HG02870 (cell line): ENCODE results near the gene TMEM115.

Source experiments
- ATAC-seq: cut with Tn5 transposase; IDR thresholded peaks from one replicate; pipeline ENCODE4 v1.9.1; 2021; ENCODE audit warnings: mild to moderate bottlenecking, moderate library complexity; ENCODE audit not compliant: unreplicated experiment

Gene TMEM115, protein sequence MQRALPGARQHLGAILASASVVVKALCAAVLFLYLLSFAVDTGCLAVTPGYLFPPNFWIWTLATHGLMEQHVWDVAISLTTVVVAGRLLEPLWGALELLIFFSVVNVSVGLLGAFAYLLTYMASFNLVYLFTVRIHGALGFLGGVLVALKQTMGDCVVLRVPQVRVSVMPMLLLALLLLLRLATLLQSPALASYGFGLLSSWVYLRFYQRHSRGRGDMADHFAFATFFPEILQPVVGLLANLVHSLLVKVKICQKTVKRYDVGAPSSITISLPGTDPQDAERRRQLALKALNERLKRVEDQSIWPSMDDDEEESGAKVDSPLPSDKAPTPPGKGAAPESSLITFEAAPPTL

DNA sequence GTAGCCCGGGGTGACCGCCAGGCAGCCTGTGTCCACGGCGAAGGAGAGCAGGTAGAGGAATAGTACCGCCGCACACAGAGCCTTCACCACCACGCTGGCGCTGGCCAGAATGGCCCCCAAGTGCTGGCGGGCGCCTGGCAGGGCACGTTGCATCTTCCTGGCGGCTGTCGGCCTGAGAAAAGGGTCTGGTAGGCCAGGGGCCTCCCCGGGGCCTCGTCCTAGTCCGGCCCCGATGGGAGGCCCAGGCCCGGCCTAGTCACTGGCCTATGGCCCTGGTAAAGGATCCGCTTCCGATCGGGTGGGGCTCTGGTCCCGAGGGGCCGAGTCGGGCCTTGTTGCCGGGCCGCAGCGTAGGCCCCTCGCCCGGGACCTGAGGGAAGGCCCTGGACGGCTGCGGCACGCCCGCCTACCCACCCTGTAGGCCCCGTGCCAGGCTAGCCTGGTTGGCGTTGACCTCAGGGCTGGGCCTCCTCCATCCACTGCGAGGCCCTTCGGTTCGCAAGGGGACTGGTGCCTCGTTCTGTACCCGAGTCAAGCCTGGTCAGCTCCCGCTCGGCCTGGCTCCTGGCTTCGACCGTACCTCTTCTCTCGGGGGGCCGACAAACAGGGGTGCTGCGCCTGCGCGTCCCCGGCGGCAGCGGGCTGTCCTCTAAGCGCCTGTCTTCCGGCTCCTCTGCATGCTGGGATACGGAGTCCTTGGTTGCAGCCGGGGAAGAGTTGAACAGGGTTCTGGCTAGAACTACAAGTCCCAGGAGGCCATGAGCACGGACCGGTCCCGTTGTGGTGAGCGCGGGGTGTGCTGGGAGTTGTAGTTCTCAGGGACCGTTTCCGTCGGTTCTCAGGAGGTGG lies at the start of gene TMEM115:
TMEM115 (minus strand) TSS at position 611 of the 849 bp plus-strand sequence; CDS start at position 153, 458 bp downstream.
- peak; percentile 99 for ATAC-seq

DNA sequence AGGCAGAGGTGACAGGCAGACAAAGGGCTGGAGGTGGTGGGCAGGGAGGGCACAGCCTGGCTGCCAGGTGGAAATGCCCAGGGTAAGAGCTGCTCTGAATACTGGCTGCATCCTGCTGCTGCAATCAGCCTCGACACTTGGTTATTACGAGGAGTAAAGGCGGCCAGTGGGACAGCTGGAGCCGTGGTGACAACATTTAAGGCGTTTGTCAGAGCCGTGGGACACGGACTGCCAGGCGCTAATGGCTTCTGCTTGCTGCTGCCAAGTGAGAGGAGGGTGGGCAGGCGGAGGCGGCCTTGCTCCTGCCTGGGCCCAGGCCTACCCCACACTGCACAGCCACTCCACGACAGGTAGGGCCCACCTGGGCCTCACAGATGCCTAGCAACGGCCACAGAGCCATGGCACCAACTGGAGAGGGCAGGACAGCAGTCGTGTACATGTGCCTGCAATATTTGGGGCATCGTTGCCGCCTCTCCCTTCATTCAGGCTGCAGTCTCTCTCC lies 49.2 kb upstream of the TMEM115 start:
- ATAC-seq = no peak

DNA sequence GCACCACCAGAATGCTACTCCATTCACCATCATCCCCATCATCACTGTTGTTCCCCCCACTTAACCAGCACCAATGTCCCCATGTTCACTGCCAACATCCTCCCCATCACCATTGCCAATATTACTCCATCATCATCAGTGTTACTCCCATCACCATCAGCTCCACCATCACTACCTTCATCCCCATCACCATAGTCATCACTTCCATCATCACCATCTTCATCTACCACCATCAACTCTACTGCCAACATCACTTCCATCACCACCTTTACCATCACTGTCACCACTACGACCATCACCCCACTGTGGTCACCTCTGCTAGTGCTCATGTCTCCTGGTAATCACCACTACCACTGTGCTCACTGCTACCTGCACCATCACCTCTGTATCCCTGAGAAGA lies 47.2 kb upstream of the TMEM115 start:
- ATAC-seq = no peak

DNA sequence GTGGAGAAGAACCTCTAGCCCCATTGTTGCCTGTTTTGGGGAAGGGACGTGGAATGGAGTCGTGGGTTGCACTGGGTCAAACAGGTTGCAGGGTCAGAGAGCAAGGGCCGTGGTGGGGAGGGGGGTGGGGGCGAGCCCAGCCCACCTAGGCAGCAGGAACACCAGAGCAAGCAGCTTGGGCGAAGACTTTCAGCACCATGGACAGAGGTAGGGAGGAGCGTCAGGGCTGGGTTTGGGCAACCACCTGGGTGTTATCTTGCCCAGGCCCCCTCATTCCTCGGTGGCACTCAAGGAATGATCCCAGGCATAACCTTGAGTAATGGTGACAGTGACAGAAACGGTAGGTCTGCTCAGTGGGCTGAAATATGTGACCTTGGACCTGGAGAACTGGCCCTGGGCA lies 45.9 kb upstream of the TMEM115 start:
- ATAC-seq = no peak

DNA sequence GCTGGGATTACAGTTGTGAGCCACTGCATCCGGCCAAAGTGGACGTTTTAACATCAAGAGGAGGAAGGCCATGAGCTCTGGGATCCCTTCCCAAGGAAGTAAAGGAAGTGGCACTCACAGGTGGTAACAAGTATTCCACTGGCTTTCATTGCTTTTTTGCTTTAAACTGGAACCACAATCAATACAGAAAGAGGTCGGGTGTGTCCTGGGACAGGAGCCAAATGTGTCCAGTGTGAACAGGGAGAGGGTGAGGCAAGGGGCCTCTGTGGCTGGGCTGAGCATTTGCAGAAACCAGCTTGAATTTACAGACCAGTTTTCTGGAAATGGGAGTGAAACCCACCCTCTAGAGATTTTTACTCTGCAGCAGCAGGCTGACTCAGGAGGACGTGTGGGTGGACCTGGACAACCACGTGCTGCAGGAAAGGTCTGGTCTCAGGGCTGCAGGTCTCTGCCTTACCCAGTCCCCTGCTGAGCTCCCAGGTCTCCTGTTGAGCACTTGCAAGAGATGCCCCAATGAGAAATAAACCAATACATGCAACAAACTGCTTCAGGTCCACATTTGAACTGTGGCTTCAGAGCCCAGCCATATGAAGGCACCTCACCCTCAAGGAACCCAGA lies 42.8 kb upstream of the TMEM115 start:
- no peak for ATAC-seq

DNA sequence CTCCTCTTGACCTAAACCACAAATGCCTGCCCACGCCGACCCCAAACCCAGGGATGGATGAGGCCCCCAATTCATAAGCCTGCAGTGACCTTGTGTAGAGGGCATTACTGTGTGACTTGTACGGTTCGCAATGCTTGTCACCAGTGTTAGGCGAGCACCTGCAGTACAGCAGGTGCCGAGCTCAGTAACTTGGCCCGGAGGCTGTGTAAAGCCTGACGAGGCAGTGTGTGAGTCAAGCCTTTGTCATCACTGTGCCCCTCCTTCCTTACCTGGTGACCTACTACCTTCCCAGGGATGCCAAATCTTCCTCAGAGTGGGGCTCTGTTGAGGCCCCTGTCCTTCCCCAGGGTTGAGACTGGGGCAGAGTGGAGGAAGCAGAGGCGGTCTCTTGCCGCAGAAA lies 37.2 kb upstream of the TMEM115 start:
- no peak for ATAC-seq

DNA sequence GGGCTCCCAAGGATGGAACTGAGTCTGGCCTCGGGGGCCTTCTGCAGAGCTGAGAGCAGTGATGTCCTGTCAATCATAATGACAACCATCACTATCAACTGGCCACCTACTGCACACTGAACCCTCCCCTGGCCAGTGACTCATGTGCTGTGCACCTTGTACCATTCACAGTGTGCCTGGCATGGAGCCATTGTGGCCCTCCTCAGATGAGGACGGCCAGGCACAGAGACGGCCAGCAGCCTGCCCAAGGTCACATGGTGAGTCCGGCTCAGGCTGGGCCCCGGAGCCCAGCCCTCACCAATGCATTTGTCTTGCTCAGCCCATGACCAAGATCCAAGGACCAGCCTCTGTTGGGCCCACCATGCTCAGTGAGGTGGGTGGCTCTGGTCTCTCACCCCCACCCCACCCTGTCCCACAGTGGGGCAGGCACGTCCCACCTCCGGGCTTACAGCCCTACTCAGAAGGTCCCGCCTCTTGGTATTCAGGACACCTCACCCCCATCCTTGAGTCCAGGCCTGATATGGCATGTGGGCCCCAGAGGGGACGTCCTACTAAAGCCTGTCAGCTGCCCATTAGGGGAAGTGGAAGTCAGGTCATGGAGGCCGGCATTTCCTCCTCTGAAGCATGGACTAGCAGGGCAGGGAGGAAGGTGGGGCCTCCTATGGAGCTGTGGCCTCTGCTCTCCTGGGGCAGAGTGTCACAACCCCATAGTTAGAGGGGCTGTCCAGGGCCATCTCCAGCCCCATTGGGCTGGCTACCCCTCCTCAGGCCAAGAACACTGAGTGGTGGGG lies 35.9 kb upstream of the TMEM115 start:
- ATAC-seq = no peak

DNA sequence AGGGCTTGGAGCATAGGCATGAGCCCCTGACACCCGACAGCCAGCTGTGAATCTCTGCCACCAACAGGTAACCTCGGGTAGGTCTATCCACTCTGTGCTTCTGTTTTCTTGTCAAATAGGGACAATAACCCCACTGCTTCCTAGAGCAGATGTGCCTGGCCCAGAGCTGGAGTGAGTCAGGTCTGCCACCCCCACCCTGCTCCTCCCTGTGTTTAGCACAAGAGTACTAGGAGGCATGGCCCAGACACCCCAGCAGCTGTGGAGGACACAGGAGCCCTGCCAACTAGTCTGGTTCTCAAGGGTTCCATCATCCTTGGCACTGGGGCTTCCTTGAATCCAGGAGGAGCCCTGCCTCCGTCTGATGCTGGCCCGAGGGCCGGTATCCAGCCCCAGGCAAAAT lies 33.7 kb upstream of the TMEM115 start:
- no peak for ATAC-seq

DNA sequence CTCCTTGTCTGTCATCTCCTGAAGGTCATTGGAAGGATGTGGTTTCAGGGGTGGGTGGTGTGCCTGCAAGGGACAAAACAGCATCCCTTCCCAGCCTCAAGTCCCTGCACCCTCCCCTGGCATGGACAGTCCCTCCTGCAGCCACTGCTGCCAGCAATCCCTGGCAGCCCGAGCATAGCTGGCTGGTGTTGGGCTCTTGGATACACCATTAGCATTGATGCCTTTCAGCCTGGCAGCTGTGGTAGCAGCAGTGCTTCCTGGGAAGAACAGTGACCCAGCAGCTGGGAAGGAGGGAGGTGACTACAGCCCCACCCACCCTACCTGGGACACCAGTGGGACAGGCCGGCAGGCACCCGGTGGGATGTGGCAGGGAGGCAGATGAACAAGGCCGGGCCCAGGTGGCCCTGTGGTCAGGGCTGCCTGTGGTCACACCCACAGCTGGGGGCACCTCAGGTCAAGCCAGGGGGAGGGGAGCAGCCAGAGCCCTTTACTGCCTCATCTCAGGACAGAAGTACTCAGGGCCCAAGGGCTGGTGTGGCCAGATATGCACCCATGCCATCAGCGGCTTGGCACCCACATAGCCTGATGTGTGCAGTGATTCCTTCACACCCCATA lies 32.9 kb upstream of the TMEM115 start:
- ATAC-seq = no peak

DNA sequence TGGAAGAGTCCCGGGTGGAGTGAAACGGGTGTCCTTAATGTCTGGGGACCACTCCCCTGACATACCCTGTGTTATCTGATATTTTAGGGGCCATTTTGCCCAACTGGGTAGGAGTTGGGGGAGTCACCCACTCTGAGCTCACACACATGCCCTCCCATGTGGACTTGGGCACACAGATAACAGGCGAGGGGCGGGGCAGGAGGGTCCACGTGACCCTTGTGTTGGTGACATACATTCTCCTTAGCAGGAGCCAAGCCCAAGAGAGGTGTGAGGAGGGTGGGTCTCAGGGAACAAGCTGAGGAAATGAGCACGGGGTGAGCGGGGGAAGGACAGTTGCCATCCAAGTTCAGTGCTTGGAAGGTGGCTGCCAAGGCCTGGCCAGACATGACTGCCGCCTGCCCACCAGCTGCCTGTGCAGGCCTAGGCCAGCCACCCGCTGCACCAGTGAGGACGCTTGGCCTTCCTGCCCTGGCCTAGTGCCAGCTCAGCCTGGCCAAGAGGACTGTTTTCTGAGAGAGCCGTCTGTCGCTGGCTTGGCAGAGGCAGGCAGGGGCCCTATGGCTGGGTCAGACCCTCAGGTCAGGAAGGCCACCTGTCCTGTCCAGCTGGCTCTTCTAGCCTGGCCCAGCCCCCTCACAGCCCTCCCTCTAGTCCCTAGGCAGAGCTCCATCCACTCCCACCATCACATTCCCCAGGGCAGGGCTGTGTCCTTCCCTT lies 31.3 kb upstream of the TMEM115 start:
- no peak for ATAC-seq

DNA sequence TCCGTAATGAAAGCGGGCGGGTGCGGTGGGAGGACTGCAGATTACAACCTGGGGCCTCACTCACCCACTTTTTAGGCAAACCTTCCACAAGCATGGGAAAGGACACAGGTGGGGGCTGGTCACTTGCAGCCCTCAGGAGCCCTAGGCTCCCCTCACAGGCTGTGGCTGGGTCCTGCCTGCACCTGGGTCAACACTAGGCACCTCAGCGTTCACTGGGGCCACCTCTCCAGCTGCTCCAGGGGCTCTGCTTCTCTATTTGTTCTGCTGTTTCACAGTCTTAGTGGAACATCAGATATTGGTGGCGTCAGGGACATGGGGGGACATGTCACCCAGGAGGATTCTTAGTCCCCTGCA lies 30.1 kb upstream of the TMEM115 start:
- no peak for ATAC-seq

DNA sequence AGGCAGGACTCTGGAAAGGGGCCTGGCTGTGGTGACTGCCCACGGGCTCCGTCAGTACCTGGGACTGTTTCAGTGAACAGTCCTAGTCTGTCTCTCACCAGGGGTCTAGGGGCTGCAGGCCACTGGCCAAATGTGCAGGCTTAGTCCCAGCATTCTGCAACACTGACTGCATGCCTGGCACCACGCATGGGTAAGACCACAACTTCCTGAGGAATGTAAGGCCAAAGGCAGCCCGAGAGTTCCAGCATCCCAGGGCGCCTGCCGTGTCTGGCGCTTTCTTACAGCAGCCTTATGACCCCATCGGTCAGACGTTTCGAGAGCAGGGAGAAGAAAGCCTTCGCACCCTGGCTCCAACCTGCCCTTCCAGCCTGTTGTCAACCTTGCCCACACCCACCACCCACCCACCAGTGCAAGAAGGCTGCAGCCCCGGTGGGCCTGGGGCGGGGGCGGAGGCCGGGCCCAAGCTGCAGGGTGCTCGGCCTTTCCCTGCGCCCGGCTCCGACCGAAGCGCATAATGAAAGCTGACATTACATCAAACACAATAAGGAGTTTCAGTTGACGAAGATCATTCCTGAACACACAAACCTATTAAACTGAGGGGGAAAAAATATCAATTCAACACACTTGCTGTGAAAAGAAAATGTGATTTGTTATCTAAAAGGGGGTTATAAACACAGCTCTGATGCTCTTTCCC lies 29.5 kb upstream of the TMEM115 start:
- no peak for ATAC-seq

DNA sequence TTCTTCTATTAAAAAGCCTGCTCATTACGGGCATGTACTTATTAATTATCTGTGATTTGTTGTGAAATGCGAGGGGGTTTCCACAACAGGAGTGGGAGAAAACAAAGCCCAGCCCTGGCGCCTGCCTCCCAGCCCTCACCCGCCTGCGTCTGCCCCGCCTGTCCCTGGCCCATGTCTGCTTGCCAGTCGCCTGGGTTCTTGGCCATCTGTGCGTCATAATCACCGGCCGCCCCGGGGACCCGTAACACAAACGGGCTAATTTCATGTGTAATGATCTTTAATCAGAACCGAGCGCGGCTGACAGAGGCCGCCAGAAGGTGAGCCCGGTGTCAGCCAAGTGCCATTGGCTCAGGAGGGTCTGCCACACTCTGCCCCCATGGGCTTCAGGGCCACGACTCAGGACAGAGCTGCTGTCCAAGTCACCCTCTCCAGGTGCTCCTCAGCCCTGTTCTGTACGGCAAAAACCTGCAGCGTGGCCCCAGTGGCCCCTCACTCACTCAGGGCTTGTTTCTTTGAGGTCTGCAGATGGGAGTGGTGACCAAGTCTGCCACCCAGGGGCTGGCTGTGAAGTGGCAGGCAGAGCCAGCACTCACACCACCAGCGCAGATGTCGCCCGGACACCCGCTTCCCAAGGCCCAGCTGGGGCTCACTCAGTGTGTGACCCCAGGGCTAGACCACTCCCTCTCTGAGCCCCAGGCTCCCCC lies 28.8 kb upstream of the TMEM115 start:
- ATAC-seq = no peak

DNA sequence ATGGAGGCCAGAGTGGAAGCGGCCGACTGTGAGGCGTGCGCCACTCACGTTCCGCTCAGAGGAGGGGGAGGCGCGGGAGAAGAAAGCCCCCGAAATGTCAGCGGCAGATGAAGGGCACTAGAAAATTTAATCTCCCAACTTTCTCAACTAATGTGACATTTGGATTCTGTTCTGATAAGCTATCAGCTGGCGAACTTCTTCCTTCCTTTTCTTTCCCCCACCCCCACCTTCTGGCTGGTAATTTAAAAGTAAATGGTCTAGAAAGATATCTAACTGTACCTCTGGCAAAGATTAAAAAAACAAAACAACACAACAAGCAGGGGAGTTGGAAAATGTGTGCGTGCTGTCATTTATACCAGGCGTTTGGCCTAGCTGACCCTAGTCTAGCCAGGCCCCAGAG lies 26.4 kb upstream of the TMEM115 start:
- no peak for ATAC-seq

DNA sequence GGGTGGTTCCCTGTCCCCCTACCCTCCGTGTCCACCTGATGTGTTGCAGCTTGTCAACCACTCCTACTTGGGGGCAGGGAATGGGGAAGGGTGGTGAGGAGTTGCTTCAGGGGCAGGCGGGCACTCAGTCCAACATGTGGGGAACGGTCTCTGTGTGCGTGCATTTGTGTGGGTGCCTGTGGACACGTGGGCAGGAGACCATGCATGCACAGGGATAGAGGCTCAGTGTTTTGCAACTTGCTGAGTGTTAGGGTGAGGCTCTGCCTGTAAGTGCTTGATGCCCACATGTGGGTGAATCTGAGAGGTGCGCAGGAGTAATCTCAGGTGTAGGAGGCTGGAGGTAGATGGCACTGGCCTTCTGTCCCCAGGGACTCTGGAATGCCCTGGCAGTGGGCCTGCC lies 24.4 kb upstream of the TMEM115 start:
- ATAC-seq = no peak

DNA sequence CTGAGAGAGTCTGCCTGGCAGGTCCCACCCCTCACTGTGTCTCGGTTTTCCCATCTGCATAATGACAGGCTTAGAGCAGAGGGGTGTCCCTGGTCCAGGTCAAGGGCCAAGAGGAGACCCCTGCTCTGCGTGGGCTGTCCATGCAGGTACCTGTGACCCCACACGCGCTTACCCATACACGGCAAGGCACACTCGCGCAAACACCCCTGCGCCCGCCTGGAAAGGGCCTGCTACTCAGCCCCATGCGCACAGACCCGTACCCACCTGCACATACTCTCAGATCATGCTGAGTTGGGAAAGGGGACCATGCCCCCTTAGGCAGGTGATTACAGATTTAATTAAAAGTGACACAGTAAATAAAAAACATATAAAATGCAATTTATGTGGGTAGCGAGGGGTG lies 23.4 kb upstream of the TMEM115 start:
- no peak for ATAC-seq

DNA sequence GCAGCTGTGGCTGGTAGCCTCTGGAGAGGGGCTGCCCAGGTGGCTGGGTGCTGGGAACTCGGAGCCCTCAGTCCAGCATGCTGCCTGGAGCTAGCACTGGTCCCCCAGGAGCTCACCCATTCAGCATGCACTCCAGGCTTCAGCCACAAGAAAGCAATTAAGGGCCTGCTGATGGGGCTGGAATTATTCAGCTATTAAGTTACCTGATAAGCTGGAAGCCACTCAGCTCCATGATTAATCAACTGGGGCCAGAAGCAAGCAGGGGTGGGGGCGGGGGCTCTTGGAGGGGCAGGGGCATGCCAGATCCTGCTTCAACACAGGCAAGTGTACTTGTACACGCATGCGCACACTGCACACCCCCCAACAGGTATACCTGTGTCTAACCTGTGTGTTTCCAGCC lies 22.1 kb upstream of the TMEM115 start:
- ATAC-seq = no peak

DNA sequence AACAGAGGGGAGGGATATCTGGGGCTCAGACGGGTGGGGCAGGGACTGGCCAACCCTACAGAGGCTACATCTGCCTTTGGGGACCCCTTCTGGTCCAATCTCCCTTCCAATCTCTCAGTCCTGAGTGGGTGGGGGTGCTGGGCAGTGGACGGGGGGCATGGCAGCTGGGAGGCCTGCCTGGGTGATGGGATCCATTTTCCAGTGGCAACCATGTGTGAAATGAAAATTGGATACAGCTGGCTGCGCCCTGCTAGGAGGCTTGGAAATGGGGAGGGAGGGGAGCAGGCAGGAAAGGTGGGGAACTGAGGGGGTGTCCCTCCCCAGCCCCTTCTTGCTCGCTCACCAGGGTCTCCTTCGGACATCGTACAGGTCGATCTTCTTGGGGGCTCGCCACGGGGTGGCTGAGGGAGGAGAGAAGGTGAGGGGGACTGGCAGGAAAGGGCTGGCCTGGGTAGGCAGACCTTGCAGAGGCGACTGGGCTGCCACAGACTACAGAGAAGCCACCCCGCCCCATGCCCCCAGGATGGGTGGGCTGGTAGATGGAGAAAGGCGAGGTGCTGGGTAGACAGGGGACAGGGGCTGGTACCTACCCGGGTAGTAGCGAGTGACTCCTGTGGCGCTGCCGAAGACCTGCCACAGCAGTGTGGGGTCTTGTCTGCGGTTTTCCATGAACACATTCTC lies 21.2 kb upstream of the TMEM115 start:
- ATAC-seq = no peak
